PC-9 (cell line): ENCODE results near the gene SCARB1.

Experiments used
- CTCF ChIP-seq: fragments of 200-600 bp; sonication (generic); conservative IDR thresholded peaks from 2 replicates; pipeline ENCODE4 v1.6.1; 2017; ENCODE audit warnings: mixed run types, antibody characterized with exemption, mild to moderate bottlenecking, moderate library complexity
- EZH2 ChIP-seq: fragments of 200-600 bp; sonication (generic); IDR thresholded peaks from 2 replicates; pipeline ENCODE4 v1.8.0; 2017; ENCODE audit warnings: antibody characterized with exemption, low read depth

- TF ChIP-seq CTCF (no peak), EZH2 (no peak)
These were observed 49.9 kb downstream of the SCARB1 start for GRCh38 chr12:124813782-124814181.
